Stimulated activated CD8-positive, alpha-beta memory T cell treated with anti-CD3 and anti-CD28 coated beads, Interleukin-15, amount 100 ng/mL, for 4 hours (primary cell): ENCODE measurements around the gene TFR2.

Source experiments
- DNase-seq, 2 donors: peaks; one replicate each; pipeline ENCODE4 v3.0.0-alpha.2; 2020; ENCODE audit warnings: low read depth in 2 of 2

TFR2 gene

DNA sequence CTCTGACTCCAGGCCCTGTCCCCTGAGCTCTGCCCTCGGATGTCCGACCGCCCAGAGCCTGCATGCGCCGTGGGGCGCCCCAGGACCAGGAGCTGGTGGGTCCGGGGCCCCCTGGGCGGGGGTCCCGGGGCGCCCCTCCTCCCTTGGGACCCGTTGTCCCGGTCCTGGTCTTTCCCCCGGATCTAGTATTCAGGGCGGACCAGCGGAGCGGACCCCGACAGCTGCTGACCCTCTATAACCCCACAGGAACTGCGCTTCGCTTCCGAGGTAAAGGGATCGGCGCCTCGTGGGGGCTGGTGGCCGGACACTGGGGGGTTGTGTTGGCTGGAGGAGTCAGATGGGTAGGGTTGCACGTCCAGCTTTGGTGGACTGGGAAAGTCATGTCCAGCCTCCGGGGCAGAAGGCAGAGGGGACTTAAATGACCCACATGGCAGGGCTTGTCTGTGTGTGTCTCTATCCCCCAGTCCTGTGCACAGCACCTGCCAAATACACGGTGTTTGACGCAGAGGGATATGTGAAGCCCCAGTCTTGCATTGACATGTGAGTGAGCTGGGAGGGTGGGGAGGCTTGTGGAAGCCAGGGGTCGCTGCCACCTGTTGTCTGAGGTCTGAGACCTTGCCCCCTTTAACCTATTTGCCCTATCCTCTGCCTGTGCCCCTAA lies 28.5 kb downstream of the TFR2 start:
- DNase-seq, result no peak

DNA sequence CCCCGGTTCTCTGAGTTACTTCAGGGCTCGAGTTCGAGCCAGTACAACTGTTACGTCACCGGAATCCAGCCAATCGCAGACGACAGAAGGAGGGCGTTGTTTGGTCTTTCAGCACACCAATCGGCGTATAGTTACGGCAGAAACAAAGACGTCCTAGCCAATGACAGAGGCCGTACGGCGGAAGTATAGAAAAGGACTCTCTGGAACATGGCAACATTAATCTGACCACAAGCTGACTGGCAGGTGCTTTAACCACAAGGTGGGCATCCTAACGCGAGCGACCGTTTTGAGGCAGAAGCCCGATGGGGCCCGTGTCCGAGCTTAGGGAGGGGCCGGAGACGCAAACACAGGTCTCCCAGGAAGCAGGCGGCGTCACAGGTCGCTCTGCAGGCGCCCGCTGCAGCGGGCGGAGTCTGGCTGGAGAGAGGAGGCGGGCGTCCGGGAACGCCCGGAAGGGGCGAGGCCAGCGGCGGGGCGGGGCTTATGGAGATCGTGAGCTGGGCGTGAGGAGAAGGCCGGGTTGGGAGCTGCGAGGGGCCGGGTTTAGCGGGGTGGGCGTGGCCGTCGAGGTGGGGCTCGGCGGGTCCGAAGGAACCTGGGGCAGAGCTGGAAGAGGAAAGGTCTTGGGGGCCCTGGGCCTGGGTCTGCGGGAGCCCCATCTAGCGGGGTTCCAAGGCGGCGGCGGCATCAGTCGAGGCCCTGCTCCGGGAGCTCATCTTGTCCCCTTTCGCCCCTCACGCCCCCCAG lies 29.2 kb downstream of the TFR2 start, which contains the start of gene MOSPD3:
MOSPD3 (plus strand) TSS at position 558 of the 747 bp plus-strand sequence. CDS start 252 bp downstream, outside the sequence.
- DNase-seq, result peak; percentile 94 to 95

DNA sequence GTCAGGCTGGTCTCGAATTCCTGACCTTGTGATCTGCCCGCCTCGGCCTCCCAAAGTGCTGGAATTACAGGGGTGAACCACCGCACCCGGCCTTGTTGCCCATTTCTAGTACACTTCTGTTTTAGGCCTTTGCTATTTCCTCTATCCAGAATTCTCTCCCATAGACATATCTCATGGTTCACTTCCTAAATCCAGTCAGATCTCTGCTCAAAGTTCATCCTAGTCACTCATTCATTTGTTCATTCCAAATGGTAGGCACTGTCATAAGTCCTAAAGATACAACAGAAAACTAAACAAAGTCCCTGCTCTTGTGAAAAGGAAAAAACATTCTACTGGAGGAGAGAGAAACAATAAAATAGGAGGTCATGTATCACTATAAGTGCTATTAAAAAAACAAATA lies 31.4 kb downstream of the TFR2 start:
- no peak for DNase-seq

DNA sequence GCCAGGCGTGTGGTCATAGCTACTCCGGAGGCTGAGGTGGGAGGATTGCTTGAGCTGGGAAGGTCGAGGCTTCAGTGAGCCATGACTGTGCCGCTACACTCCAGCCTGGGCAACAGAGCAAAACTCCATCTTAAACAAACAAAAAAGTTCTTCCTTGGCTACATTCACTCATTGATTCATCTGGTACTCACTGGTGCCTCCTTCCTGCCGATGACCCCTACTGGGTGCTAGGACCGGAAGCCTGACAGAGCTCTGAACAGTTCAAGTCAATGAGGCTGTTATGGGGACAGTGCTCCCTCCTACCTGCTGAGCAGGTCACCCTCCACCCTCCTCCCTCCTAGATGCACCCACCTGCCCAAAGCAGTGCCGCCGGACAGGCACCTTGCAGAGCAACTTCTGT lies 34.2 kb downstream of the TFR2 start:
- no peak for DNase-seq

DNA sequence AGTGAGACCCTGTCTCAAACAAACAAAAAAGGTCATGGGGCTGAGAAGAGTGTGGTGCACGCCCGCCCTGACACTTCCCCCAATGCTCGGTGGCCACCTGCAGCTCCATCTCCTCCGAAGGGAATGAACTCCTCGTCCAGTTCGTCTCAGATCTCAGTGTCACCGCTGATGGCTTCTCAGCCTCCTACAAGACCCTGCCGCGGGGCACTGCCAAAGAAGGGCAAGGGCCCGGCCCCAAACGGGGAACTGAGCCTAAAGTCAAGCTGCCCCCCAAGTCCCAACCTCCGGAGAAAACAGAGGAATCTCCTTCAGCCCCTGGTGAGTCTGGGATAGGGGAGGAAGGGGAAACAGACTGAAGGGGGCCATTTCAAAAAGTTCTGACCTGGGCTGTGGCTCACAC lies 35.0 kb downstream of the TFR2 start:
- no peak for DNase-seq

DNA sequence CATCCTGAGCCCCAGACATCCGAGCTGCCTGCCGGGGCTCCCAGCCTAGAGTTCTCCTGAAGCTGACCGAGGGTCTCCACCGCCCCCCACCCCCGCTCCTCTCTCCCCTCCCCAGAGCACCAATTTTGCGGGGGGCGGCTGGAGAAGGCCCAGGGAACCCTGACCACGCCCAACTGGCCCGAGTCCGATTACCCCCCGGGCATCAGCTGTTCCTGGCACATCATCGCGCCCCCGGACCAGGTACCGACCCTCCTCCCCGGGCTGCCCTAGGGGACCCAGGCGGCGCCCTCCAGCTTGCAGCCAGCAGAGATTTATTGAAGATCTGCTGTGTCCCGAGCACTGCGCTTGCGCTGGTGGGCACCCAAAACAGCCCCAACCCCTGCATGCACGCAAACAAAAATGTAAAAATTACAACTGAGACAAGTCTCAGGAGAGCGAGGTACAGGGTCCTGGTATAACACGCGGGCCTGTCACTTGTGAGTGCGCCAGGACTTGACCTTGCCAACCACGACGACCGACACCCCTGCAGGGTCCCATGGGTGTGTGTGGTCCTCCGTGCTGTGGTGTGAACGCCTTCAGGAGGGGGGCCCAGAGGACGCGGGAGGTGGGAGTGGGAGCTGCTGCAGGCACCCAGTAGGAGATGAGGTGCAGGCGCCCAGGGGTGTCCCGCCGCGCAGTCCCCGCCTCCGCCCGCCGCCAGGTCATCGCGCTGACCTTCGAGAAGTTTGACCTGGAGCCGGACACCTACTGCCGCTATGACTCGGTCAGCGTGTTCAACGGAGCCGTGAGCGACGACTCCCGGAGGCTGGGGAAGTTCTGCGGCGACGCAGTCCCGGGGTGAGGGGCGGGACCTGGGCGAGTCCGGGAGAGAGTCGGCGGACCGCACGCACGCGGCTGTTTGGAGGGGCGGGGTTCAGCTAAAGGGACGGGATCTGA lies 36.1 kb downstream of the TFR2 start:
- DNase-seq, result no peak

DNA sequence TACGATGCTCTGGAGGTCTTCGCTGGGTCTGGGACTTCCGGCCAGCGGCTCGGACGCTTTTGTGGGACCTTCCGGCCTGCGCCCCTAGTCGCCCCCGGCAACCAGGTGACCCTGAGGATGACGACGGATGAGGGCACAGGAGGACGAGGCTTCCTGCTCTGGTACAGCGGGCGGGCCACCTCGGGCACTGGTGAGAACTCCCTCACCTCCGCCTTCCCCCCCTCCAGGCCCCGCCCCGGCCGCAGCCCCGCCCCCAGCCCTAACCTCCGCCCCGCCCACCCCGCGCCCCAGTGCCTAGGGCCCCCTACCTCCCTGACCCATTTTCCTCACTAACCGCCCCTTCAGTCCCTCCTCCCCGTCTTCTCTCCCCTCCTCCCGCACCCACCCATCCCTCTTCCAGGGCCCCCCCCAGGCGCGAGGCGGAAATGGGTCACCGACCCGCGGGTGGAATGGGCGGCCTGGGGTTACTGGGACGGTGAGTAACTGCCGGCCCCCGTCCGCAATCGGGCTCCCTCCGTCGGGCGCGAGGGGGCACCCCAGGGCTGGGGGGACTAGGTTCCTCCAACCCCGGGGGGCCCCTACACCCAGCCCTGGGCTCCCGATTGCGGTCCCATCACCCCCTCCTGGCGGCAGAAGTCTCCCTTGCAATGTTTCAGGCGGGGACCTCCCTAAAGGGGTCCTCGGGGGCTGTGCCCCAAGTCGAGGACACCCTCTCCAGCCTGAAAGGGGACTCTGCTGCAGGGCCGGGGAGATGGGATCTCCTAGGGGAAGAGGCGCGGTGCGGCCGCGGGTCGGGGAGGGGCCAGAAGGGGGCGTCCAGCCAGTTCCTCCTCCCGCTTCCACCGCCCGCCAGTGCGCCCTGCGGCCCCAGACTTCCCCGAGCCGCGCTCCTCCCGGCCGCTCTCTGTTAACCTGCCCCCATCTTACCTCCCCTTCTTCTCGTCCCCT lies 37.0 kb downstream of the TFR2 start:
- DNase-seq, result peak; percentile 48 to 67

DNA sequence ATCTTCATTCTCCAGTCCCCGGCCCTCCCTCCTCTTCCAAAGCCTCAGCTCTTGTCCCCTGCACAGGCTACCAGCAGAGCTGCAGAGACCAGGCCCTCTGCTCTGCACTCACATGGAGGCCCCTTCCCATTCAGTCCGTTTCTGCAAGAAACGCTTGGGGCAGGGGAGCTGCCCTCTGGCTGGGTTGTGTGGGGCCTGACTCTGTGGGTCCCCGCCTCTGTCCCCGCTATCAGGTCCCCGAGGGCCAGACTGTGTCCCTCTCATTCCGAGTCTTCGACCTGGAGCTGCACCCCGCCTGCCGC lies 37.7 kb downstream of the TFR2 start:
- DNase-seq, result no peak

DNA sequence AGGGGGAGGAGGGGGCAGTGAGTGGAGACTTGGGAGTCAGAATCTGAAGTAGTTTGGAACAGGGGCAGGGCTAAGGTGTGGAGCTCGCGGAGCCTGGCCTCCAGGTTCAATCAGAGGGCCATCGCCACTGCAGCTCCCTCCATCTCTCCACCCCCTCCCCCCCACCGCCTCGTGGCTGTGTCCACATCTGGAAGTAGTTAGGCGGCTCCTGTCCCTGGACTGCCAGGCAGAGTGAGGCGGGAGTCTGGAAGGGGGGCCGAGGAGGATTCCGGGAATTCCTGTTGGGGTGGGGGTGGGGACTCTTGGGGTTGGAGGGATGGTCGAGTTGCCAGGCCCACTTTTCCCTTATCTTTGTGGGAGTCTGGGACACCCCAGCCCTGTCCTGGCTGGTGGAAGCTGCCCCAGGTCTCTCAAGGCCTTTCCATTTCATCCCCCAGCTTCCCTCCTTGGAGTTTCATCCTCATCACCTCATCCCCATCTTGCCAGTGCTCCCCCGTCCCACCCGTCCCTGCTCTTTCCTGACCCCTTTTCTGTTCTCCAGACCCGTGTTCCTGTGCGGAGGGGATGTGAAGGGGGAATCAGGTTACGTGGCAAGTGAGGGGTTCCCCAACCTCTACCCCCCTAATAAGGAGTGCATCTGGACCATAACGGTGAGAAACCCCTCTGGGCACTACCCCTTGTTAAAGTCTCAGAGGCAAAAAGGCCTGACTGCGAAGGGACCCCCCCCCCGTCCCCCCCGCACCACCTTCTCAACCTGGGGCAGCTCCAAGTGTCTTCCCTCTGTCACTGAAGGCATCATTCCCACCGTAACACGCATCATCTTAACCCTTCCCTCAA lies 38.2 kb downstream of the TFR2 start:
- no peak for DNase-seq

DNA sequence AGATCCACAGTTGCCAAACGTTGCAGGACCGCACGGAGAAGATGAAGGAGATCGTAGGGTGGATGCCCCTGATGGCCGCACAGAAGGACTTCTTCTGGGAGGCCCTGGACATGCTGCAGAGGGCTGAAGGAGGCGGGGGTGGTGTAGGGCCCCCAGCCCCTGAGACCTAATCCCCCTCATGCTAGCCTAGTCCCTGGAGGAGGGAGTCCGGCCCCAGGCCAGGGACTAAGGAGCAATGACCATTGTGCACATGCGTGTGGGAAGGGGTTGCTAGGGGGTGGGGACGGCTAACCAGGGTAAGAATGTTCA lies 40.7 kb downstream of the TFR2 start:
- no peak for DNase-seq

DNA sequence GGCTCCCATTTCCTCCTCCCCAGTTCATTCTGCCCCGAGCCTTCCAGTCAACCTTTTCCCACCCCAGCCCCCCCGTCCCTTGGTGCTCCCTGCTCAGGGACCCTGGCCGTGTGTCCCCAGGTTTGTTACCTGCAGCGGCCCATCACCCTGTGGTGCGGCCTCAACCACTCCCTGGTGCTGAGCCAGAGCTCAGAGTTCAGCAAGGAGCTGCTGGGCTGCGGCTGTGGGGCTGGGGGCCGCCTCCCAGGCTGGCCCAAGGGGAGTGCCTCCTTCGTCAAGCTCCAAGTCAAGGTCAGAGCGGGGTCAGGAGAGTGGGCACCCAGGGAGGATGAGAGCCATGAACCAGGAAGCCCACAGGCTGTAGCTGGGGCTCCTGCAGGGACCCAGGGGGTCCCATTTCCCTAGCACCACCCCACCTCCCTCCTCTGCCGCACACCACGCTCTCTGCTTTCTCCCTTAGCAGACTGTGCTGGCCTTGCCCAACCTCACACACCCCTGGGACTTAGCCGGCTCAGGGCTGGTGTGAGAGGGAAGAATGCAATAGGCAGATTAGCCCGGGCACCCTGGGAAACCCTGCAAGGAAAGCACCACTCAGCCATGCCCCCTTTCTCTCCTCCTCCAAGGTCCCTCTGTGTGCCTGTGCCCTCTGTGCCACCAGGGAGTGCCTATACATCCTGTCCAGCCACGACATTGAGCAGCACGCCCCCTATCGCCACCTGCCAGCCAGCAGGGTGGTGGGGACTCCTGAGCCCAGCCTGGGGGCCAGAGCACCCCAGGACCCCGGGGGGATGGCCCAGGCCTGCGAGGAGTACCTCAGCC lies 41.2 kb downstream of the TFR2 start:
- DNase-seq, result no peak

DNA sequence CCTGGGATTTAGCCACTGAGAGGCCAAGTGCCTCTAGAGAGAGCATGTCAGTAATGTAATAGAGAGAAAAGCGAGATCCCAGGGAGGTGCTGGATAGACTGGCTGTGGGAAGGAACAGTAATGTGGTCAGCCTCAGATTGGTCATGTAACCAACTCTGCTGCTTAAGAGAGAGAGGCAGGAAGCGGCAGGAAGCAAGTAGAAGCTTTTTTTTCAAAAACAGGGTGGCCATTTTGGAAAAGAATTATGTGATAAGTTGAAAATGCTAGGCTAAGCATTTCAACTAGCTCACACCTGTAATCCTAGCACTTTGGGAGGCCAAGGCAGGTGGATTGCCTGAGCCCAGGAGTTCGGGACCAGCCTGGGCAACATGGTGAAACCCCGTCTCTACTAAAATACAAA lies 42.9 kb downstream of the TFR2 start:
- no peak for DNase-seq

DNA sequence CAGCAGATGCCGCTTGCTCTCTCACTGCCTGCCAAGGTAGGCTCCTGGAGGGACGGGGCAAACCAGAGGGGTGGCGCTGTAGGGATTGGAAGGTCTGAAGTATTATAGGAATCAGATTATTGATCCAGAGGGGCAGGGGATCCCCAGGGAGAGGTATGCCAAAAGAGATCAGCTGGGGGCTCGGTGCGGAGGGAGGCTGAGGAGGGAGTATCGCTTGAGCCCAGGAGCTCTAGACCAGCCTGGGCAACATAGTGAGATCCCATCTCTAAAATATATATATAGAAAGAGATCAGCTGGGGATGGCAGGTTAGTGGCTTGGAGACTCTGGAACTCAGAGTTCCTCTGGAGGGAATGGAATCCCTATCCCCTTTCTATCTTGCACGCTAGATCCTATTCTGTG lies 46.2 kb downstream of the TFR2 start:
- DNase-seq, result no peak

DNA sequence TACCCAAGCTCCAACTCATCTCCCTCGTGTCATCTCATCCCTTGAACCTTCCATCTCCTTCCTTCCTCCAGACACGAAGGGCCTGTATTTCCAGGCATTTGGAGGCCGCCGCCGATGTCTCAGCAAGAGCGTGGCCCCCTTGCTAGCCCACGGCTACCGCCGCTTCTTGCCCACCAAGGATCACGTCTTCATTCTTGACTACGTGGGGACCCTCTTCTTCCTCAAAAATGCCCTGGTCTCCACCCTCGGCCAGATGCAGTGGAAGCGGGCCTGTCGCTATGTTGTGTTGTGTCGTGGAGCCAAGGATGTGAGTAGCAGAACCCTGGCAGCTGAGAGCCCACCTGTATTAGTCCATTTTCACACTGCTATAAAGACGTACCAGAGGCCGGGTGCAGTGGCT lies 49.8 kb downstream of the TFR2 start:
- DNase-seq, result no peak

DNA sequence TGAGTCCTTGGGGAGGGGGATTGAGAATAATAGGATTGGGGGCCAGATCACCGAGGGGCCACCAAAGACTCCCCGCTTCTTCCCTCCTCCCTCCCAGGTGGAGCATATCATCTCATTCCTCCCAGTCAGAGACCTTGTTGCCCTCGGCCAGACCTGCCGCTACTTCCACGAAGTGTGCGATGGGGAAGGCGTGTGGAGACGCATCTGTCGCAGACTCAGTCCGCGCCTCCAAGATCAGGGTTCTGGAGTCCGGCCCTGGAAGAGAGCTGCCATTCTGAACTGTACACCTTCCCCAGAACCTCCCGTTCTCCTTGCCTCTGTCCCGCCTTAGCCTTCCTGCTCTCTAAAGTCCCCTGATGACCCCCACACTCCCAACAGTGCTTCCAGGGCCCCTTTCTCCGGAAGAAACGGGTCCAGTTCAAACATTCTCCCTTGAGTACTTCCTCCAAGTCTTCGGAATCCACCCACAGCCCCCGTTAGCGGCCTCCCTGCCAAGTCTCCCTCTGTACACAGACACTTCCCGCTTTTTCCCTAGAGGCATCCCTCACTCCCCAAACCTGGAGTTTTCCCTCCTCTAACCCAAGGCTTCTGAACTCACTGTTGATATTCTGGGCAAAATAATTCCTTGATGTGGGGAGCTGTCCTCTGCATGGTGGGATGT lies 51.1 kb downstream of the TFR2 start:
- DNase-seq, result no peak

DNA sequence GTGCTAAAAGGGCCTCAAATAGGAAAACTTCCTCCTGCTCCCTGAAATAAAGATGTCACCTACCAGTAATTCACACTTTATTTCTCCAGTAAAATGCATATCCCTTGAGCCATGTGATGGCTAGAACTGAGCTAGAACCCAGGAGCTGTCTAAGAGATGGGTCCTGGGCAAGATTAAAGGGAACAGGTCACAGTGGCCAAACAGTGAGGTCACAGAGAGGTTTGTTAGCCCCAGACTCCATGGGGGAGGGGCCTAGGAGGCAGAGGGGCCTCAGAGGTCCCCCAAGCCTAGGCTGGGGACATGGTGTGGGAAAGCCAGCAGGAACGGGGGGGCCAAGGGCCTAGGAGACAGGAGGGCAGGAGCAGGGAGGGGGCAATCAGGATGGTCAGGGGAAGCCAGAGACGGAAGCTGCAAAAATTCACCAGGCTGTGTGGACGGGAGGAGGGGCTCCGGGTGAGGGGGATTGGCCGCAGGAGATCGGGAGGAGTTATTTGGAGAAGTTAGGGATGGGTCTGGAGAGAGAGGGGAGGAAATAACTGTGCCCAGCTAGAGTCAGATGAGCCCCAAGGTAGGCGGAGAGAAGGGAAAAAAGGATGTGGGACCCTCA lies 51.9 kb downstream of the TFR2 start:
- DNase-seq, result no peak

DNA sequence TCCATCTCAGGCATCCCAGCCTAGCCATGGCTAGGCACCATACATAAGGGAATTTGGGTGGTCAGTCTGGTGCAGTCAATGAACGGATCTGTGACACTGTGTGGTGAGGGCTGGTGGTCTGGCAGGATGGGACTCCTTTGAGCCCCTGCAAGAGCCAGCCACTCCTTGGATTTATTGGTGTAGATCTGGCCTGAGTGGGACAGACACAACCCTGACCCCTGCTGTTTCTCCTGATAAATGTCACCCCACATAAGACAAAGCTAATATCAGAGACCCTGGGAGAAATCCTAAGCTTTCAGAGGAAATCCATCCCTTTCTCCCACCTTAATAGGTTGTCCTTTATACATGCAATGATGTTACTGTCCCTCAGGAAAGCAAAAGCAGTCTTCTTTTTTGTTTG lies 52.9 kb downstream of the TFR2 start:
- DNase-seq, result no peak

DNA sequence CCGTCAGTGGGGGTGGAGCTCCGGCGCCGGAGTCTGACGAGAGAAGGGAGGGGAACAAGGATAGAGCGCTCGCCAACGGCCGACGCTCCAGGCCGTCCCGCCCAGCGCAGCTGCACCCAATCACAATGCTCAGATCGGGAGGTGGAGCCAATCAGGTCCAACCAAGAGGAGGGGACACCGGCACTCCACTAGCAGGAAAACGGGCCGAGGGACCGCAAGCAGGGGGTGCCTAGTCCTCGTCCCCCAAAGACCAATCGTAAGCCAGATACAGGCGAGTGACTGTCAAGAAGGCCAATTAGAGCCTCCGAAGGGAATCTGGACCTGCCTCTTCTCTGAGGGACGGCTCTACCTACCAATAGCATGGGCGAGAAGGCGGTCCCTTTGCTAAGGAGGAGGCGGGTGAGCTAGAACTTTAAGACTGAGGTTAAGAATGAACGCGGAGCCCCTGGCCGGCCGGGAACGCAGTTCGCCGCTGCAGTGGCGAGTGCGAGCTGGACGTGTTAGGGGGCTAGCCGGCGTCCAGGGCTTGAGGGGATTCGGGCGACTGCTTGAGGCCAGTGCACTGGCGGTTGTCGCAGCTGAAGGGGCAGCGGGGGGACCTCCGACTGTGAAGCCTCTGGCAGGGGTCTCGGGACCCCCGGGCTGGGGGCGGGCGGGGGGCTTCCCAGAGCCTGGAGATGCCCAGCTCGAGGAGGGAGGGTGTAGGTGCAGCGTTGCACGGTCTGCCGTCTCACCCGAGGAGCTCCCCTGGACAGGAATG lies 54.9 kb downstream of the TFR2 start, which contains the start of gene FBXO24:
FBXO24 (plus strand) TSS at position 63 of the 760 bp plus-strand sequence; CDS start at position 361, 298 bp downstream.
- peak; percentile 98 to 99 for DNase-seq
